Caco-2 (cell line): Measurements from ENCODE around the gene NADK. TPM values are rescaled to one million over a fixed set of nuclear protein-coding genes. Genes with fewer than 3 reads are reported as not detected.

Source experiments
- BruUV-seq: library from RNA; stranded (reverse); fragments of 400-500 nt; replicated peaks from 2 replicates; lab custom pipeline; 2021; lab: Mats Ljungman, UMichigan
- CTCF ChIA-PET: fragments of 300-600 bp; sonication (Branson Sonifier 250); formaldehyde crosslinking; loops from one replicate; lab custom pipeline; 2022; ENCODE audit warnings: antibody characterized with exemption; lab: Charles Lee
- POLR2A ChIA-PET: fragments of 300-600 bp; sonication (Branson Sonifier 250); formaldehyde crosslinking; loops from one replicate; lab custom pipeline; 2022; ENCODE audit warnings: antibody characterized with exemption; lab: Charles Lee
- DNase-seq, 2 experiments: peaks; one replicate each; pipeline versions ENCODE4 v3.0.0 to v3.0.0-alpha.2; 2020 to 2022
- H3K27me3 ChIP-seq: replicated peaks from 2 replicates; pipeline ENCODE4 v1.6.0; 2011; ENCODE audit warnings: low read length; ENCODE audit not compliant: control insufficient read depth, insufficient read depth
- H3K36me3 ChIP-seq: 2 replicates; pipeline ENCODE4 v1.5.1; 2011; ENCODE audit warnings: low read length; ENCODE audit not compliant: control insufficient read depth, insufficient read depth
- H3K4me1 ChIP-seq: fragments of 250-450 bp; sonication (Bioruptor Pico); 2 replicates; pipeline ENCODE4 v1.5.1; 2020; ENCODE audit warnings: mild to moderate bottlenecking
- H3K4me3 ChIP-seq: 2 replicates; pipeline ENCODE4 v1.5.1; 2011; ENCODE audit warnings: low read depth, mild to moderate bottlenecking, control low read depth, low read length
- H3K9me3 ChIP-seq: fragments of 250-450 bp; sonication (Bioruptor Pico); 2 replicates; pipeline ENCODE4 v1.5.1; 2020; ENCODE audit warnings: mild to moderate bottlenecking, moderate library complexity
- H3K27ac Mint-ChIP-seq: one replicate; pipeline ENCODE4 v1.8.0; 2022; ENCODE audit warnings: mixed read lengths; ENCODE audit not compliant: unreplicated experiment
- H3K27me3 Mint-ChIP-seq: one replicate; pipeline ENCODE4 v1.8.0; 2022; ENCODE audit warnings: mixed read lengths; ENCODE audit not compliant: insufficient read depth, unreplicated experiment
- H3K36me3 Mint-ChIP-seq: one replicate; pipeline ENCODE4 v1.8.0; 2022; ENCODE audit warnings: mild to moderate bottlenecking, mixed read lengths; ENCODE audit not compliant: insufficient read depth, unreplicated experiment
- H3K4me1 Mint-ChIP-seq: one replicate; pipeline ENCODE4 v1.8.0; 2022; ENCODE audit warnings: low read depth, mixed read lengths; ENCODE audit not compliant: unreplicated experiment
- H3K4me3 Mint-ChIP-seq: one replicate; pipeline ENCODE4 v1.8.0; 2022; ENCODE audit warnings: mild to moderate bottlenecking, moderate library complexity, mixed read lengths; ENCODE audit not compliant: unreplicated experiment
- H3K9me3 Mint-ChIP-seq: one replicate; pipeline ENCODE4 v1.8.0; 2022; ENCODE audit warnings: mixed read lengths; ENCODE audit not compliant: unreplicated experiment
- CTCF ChIP-seq, 2 experiments: fragments of 200-600 bp in 1 of 2; IDR thresholded peaks; 1 replicate in 1 of 2; 2 replicates in 1 of 2; pipeline versions ENCODE4 v1.5.1 to v1.8.0; 2011 to 2022; ENCODE audit warnings: antibody characterized with exemption in 1 of 2, control low read depth in 1 of 2, inconsistent platforms in 1 of 2, low read depth in 1 of 2, low read length in 1 of 2, mild to moderate bottlenecking in 1 of 2, moderate library complexity in 1 of 2; ENCODE audit not compliant: insufficient read depth in 1 of 2, severe bottlenecking in 1 of 2, unreplicated experiment in 1 of 2
- intact Hi-C: fragments of 100-400 bp; cut with micrococcal nuclease; formaldehyde crosslinking; loops from one replicate; pipeline ENCODE4 v1.10.0; 2022; ENCODE audit not compliant: unreplicated experiment
- total RNA-seq: library from RNA; stranded (reverse); gene quantifications from 2 replicates; pipeline ENCODE4 v1.2.3, GENCODE V29; 2022

The NADK gene
- total RNA-seq, 1 experiment from 2014 or later = 85.8 TPM

GRCh38 chr1:1779691-1780597 lies 1.7 kb upstream of the NADK start:
- POLR2A ChIA-PET = no interaction called here
- peaks cover 28% of the 10 kb centered on the region for H3K4me1 ChIP-seq

GRCh38 chr1:1779320-1779675 lies 1.0 kb upstream of the NADK start:
- no peak for DNase-seq
- TSS peak; percentile 89 for BruUV-seq
- peaks cover 18% of the 10 kb centered on the region for H3K4me1 Mint-ChIP-seq
- H3K27ac Mint-ChIP-seq = peak overlapping the region; percentile 83
- no peaks in the 10 kb centered on the region for H3K9me3 Mint-ChIP-seq
- no peak for TF ChIP-seq CTCF (IDR thresholded peaks at IDR 0.05; ENCODE audit: insufficient read depth in 1 of 2, low read depth in 1 of 2, low read length in 1 of 2, severe bottlenecking in 1 of 2, unreplicated experiment in 1 of 2)
- H3K36me3 Mint-ChIP-seq = peaks cover 40% of the 10 kb centered on the region
- intact Hi-C loops = loop anchor here (5.0 kb wide), 1 partner anchor 78 kb away; no protein-coding TSS in a partner anchor
- H3K27me3 ChIP-seq = no peaks in the 10 kb centered on the region
- H3K36me3 ChIP-seq = no peaks in the 10 kb centered on the region
- ChIA-PET CTCF (interaction anchor here (0.9 to 2.1 kb wide), 2 partner anchors 10 to 130 kb away, joined by 4 to 6 read pairs; no protein-coding TSS in a partner anchor), POLR2A (interaction anchor here (0.5 kb wide), 2 partner anchors 32 to 130 kb away, joined by 3 to 8 read pairs; no protein-coding TSS in a partner anchor)
- peak overlapping the region; percentile 80 for H3K4me3 Mint-ChIP-seq
- H3K9me3 ChIP-seq = peaks cover 2% of the 10 kb centered on the region; the same call in 1 of the 2 replicates
- H3K4me3 ChIP-seq = peak overlapping the region; percentile 94
- peaks cover 28% of the 10 kb centered on the region for H3K4me1 ChIP-seq
- no peaks in the 10 kb centered on the region for H3K27me3 Mint-ChIP-seq

More at GRCh38 chr1:1779691-1780597, 1.7 kb upstream of the NADK start:
- intact Hi-C loops = loop anchor here (5.0 kb wide), 1 partner anchor 77 kb away; no protein-coding TSS in a partner anchor
- no peaks in the 10 kb centered on the region for H3K9me3 Mint-ChIP-seq
- BruUV-seq = no TSS peak
- H3K27ac Mint-ChIP-seq = peak overlapping the region; percentile 83
- H3K27me3 ChIP-seq = no peaks in the 10 kb centered on the region
- peak overlapping the region; percentile 80 for H3K4me3 Mint-ChIP-seq
- H3K27me3 Mint-ChIP-seq = no peaks in the 10 kb centered on the region
- H3K4me3 ChIP-seq = peak overlapping the region; percentile 94
- DNase-seq = peak in 1 of 2 experiments; percentile 11
- H3K4me1 Mint-ChIP-seq = peaks cover 18% of the 10 kb centered on the region
- H3K9me3 ChIP-seq = peaks cover 2% of the 10 kb centered on the region; the same call in 1 of the 2 replicates
- no peak for TF ChIP-seq CTCF (IDR thresholded peaks at IDR 0.05; ENCODE audit: insufficient read depth in 1 of 2, low read depth in 1 of 2, low read length in 1 of 2, severe bottlenecking in 1 of 2, unreplicated experiment in 1 of 2)
- CTCF ChIA-PET = interaction anchor here (0.5 to 2.1 kb wide), 3 partner anchors 9 to 129 kb away, joined by 3 to 6 read pairs (median 3); no protein-coding TSS in a partner anchor
- H3K36me3 Mint-ChIP-seq = peaks cover 40% of the 10 kb centered on the region
- H3K36me3 ChIP-seq = no peaks in the 10 kb centered on the region

GRCh38 chr1:1778663-1779319 lies 521 bp upstream of the NADK start:
- peak; percentile 26 to 35 for TF ChIP-seq CTCF (IDR thresholded peaks at IDR 0.05; ENCODE audit: insufficient read depth in 1 of 2, low read depth in 1 of 2, low read length in 1 of 2, severe bottlenecking in 1 of 2, unreplicated experiment in 1 of 2)
- Mint-ChIP-seq H3K4me3 (peak overlapping the region; percentile 80), H3K4me1 (peaks cover 18% of the 10 kb centered on the region), H3K27me3 (no peaks in the 10 kb centered on the region), H3K27ac (peak overlapping the region; percentile 83), H3K36me3 (peaks cover 39% of the 10 kb centered on the region), H3K9me3 (no peaks in the 10 kb centered on the region)
- Histone ChIP-seq H3K27me3 (no peaks in the 10 kb centered on the region), H3K4me3 (peak overlapping the region; percentile 94), H3K36me3 (no peaks in the 10 kb centered on the region), H3K9me3 (peaks cover 2% of the 10 kb centered on the region; the same call in 1 of the 2 replicates), H3K4me1 (peaks cover 28% of the 10 kb centered on the region)
- CTCF ChIA-PET = interaction anchor here (0.9 to 2.1 kb wide), 2 partner anchors 10 to 130 kb away, joined by 4 to 6 read pairs; no protein-coding TSS in a partner anchor
- peak; percentile 91 for DNase-seq
- POLR2A ChIA-PET = interaction anchor here (0.5 kb wide), 3 partner anchors 9 to 130 kb away, joined by 3 to 8 read pairs (median 3); no protein-coding TSS in a partner anchor
- no TSS peak for BruUV-seq
- intact Hi-C loops = loop anchor here (5.0 kb wide), 1 partner anchor 79 kb away; no protein-coding TSS in a partner anchor
